NCI-H526 treated with DMSO at 0.1 percent for 48 hours (cell line): ENCODE data around the gene NPIPB2.
"Not testable (repeated sequence)": the region's sequence is repeated elsewhere in the genome, so short reads cannot be mapped to it uniquely, and the experiment has no call there.

Experiments used
- DNase-seq: peaks from one replicate; lab custom pipeline; 2025; lab: John Stamatoyannopoulos, UW

Gene NPIPB2

DNA sequence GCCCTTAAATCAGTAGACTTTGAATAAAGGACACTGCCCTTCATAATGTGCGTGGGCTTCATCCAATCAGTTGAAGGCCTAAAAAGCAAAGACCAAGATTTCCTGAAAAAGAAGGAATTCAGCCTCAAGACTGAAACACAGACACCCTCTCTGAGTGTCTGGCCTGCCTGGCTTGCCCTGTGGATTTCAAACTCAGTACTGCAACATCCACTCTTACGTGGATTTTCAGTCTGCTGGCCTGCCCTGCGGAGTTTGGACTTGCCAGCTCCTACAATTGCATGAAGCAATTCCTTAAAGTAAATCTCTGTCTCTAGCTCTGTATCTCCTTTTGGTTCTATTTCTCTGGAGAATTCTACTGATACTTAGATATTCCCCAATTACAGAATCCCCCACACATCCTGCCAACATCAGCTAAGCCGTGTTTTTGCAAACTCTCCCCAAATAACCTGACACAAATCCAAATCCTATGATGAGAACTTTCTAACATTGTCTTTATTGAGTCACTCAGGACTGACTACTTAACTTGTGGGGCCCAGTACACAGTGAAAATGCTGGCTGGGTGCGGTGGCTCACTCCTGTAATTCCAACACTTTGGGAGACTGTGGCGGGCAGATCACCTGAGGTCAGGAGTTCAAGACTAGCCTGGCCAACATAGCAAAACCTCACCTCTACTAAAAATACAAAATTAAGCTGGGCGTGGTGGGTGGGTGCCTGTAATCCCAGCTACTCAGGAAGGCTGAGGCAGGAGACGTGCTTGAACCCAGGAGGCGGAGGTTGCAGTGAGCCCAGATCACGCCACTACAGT lies 15.9 kb upstream of the NPIPB2 start:
- no peak for DNase-seq

DNA sequence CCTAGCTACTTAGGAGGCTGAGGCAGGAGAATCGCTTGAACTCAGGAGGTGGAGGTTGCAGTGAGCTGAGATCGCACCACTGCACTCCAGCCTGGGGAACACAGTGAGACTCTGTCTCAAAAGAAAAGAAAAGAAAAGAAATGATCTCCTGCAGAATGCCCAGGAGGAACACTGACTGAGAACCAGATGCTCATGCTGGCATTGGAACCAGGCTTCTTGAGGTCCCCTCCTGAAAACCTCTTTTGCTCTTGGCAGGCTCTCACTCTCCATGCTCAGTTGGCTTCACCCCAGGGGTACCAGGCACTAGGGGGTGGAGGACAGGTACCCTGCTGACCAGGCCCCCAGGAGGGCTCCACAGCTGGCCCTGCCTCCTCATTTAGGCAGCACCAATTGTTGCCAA lies 14.7 kb upstream of the NPIPB2 start:
- no peak for DNase-seq

DNA sequence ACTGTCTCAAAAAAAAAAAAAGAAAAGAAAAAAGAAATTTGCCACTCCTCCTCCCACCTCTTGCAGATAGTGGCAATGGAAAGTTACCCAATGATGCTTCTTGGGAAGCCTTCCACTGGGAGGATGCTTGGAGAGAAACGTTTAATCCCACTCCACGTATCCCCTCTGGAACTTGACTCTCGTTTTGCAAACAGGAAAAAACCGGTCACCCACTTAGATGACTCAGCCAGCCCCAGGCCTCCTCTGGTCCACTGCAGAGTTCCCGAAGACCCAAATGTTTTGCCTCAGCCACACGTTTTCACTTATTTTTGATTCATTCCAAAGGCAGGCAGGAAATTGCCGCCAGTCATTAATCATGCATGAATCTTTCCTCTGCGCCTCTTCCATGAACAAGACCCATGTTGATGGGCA lies 13.9 kb upstream of the NPIPB2 start:
- DNase-seq: no peak

DNA sequence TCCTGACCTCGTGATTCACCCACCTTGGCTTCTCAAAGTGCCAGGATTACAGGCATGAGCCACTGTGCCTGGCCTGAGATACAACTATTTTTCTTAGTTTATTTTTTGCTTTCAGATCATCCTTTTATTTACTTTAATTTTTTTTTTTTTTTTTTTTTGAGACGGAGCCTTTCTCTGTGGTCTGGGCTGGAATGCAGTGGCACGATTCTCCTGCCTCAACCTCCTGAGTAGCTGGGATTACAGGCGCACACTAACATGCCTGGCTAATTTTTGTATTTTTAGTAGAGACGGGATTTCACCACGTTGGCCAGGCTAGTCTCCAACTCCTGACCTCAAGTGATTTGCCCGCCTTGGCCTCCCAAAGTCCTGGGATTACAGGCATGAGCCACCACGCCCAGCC lies 11.7 kb upstream of the NPIPB2 start:
- DNase-seq: not testable (repeated sequence)

DNA sequence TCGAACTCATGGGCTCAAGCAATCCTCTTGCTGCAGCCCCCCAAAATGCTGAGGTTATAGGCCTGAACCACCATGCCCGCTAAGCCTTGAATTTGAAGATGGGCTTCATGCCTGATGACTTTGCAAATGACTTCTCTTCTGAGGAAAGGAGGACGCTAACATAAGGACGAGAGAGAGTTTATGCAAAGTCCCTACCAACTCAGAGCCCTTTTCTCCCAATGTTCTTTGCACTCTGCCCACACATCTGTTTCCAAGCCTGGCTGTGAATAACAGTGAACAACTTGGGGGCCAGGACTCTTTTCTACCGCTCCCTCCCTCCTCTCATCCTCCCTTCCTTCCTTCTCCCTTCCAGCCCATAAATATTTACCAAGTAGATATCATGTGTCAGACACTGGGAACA lies 8.5 kb upstream of the NPIPB2 start:
- DNase-seq: no peak

DNA sequence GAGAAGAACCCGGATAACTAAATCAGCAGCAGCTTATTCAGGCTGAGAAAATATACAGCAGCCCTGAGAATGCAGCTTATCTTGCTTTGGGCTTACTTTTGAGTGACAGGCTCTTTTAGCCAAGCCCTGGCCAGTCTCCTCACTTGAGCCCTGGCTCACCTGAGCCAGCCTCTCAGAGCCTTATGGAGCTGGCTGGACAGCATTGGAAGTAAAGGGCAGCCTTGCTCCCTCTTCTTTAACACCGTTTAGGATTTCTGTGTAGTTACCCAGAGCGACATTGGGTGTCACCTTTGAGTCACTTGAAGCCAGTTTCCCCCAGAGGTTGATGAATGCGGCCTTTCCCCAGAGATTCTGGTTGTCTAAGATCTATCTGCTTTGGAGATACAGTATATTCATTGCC lies 7.7 kb upstream of the NPIPB2 start:
- peak; percentile 41 for DNase-seq

DNA sequence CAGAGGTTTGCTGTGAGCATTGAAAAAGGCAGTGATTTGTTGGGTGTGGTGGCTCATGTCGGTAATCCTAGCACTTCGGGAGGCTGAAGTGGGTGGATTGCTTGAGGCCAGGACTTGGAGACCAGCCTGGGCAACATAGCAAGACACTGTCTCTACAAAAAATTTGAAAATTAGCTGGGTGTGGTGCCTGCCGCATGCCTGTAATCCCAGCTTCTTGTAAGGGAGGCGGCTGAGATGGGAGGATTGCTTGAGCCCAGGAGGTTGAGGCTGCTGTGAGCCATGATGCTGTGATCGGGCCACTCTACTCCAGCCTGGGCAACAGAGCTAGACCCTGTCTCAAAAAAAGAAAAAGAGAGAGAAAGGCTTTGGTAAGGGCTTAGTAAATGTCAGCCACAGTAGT lies 7.0 kb upstream of the NPIPB2 start:
- no peak for DNase-seq

DNA sequence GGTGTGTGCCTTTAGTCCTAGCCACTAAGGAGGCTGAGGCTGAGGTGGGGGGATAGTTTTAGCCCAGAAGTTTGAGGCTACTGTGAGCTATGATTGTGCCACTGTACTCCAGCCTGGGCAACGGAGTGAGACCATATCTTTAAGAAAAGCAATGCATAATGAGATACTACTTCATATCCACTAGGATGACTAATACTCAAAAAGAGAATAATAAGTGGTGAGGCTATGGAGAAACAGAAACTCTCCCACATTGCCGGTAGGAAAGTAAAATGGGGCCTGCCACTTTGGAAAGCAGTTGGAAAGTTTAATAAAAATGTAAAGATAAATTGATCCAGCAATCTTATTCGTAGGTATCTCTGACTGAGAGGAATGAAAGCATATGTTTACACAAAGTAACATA lies 4.6 kb upstream of the NPIPB2 start:
- no peak for DNase-seq

DNA sequence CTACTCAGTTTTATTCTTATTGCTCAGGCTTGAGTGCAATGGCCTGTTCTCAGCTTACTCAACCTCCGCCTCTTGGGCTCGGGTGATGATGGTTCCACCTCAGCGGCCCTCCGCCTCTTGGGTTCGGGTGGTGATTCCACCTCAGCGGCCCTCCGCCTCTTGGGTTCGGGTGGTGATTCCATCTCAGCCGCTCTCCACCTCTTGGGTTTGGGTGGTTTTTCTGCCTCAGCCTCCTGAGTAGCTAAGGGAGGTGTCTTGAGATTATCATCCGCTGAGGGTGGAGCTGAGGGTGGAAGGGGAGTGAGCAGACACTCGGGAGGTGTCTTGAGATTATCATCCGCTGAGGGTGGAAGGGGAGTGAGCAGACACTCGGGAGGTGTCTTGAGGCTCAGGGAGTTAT lies 14.5 kb downstream of the NPIPB2 start:
- not testable (repeated sequence) for DNase-seq

DNA sequence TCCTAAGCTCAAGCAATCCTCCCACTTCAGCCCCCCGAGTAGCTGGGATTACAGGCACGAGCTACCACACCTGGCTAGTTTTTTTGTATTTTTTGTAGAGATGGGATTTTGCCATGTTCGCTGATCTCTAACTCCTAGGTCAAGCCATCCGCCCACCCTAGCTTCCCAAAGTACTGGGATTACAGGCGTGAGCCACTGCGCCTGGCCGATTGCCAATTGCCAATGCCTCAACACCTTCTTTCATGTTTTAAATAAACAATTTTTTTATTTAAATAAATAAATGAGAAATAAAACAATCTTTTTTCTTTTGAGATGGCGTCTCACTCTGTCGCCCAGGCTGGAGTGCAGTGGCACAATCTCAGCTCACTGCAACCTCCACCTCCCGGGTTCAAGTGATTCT lies 17.8 kb downstream of the NPIPB2 start:
- DNase-seq: not testable (repeated sequence)

DNA sequence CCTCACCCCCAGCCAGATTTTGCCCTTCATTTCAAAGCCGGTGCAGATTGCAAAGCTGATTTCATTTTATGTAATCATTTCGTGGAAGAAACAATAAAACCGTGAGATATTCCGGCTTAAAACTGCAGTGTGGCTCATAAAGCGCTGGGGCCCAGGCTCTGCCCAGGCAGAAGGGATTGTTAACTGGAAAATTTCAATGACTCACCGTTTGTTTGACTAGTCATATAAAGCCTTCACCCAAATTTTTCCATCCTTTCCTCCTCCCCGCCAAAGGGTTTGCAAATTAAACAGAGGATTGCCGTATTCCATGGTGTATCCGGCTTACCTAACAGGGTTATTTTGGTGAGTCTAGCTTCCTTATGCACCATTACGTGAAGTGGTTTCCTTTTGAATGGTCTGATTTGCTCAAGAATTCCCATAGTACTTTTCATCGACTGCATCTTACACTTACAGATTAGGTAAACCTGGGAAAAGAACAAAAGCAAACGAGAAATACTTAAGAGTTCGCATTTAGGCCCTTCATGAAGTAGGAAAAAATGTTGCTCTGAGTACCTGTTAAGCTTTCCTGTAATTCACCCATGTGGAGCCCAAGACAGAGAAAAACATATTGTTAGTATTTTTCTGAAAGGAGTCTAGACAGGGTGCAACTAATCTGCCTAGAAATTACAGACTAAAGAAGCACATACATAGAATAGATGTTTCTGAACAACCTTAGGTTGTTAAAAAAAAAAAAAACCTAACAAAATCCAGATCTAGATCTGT lies 25.1 kb downstream of the NPIPB2 start:
- peak; percentile 45 for DNase-seq

DNA sequence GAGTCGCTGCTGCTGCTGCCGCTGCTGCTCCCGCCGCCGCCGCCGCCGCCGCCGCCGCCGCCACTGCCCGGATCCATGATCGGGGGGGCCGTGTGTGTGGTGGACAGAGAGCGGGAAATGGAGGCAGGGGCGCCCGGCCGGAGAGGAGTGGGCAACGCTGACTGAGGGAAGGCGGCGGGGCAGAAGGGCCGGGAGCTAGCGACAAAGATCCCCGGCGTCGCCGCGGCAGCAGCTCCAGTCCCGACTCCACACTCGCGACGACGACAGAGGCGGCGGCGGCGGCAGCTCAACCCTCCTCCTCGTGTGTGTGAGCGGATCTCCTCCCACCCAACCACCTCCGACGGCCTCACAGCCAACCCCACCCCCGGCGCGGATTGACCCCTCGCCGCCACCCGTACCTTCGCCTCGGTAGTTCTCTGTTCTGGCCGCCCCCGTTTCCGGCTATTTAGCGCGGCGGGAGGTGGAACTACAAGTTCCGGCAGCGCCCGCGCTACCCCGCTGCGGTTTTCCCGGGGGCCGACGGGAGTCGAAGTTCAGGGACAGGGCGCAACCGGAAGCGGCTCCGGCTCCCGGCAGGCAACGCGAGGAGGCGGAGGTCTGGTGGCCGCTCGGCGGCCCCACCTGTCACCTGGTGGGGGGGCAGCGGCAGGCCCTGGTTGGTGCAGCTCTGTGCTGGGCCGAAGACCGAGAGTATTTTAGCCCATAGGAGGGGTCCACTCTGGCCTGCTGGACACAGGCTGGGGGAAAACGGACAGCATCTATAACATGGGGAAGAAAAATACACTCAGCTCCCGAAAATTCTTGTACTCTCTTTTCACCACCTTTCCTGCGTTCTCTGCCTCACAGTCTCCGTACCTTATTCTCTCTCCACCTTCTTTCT lies 26.0 kb downstream of the NPIPB2 start, which contains the start of gene GSPT1:
Gene GSPT1, minus strand, starts transcription at position 313 of the 880 bp plus-strand sequence. Its CDS starts 236 bp downstream, at position 77.
- peak; percentile 95 for DNase-seq

DNA sequence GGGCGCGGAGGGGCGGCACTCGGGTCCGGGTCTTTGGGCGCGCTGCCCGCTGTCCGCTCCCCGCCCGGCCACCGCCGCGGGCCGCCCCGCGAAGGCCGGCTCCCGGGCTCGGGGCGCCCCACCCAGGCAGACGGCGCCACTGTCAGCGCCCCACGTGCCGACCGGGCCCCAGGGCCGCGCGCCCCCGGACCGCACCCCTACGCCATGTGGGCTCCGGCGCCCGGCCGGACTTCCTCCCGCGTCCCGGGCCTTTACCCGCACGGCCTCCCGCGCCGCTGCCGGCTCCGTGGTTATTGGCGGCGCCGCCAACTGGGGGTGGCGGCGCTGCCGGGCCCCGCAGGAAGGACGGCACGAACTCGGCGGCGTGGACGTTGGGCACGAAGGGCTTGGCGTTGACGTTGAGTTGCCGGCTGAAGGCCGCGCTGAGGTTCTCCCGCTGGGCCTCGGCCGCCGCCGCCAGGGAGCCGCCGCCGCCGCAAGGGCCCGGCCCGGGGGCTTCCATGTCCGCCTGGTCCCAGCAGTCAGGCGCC lies 26.7 kb downstream of the NPIPB2 start:
- no peak for DNase-seq

DNA sequence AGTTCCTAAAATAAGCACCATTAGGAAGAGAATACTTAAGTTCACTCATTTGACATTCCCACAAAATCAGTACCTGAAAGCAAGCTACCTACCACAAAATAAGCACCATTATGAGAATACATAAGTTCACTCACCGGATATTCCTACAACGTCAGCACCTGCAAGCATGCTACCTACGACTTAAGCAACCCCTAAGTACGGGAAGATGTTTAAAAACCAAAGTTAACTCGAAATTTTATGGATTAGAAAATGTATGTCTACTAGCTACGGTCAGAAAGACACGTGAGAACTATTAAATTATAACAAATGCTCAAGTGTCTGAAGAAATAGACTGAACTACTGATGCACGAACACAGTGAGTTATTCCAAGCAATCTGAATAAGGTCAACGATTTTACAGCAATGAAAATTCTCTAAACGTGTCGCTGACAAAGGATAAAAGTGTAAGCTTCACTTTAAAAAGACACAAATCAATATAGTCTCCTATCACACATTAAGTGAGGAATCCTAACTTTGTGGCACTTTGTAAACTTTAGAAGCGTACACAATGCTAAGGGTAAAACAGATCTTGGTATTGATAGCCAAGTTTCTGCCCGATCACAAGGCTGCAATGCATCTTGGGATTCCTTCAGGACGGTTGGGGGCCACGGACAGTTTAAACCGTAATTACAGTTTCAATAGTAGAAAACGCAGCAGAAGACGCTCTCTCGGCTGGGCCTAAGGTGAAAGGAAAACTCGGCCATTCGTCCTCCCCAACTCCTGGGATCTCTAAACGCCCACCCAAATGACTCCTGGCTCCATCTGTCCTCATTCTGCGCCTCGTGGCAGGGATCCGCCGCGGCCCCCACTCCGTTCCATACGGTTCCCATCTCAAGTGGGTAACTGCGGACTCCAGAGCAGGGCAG lies 27.4 kb downstream of the NPIPB2 start:
- DNase-seq: peak; percentile 15

DNA sequence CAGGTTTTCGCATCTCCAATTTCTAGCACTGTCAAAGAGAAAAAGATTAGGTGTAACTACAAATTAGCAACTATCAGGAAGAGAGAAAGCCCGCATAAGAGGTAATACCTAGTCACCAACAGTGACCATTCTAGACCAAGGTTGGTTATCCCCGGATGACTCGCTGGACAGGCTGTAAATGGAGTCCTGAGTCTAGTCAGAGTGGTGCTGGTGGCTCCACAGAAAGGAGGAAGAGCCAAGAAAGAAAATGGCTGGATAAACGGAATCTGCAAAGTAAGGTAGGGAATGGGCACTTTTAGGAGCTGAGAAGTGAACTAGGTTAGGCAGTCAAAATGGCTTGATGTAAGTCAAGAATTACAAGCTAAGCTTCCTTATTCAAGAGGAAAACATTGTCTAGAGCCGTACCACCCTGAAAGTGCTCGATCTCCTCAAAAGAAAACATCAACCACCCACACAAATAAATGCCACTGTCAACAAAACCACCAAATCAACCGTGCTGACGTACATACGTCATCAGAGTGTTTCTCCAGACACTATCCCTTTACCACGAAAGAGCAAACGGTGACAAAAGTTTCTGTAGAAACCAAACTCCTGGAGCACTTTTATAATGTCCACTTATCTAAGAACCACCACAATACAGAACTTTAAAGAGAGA lies 28.3 kb downstream of the NPIPB2 start:
- DNase-seq: no peak

DNA sequence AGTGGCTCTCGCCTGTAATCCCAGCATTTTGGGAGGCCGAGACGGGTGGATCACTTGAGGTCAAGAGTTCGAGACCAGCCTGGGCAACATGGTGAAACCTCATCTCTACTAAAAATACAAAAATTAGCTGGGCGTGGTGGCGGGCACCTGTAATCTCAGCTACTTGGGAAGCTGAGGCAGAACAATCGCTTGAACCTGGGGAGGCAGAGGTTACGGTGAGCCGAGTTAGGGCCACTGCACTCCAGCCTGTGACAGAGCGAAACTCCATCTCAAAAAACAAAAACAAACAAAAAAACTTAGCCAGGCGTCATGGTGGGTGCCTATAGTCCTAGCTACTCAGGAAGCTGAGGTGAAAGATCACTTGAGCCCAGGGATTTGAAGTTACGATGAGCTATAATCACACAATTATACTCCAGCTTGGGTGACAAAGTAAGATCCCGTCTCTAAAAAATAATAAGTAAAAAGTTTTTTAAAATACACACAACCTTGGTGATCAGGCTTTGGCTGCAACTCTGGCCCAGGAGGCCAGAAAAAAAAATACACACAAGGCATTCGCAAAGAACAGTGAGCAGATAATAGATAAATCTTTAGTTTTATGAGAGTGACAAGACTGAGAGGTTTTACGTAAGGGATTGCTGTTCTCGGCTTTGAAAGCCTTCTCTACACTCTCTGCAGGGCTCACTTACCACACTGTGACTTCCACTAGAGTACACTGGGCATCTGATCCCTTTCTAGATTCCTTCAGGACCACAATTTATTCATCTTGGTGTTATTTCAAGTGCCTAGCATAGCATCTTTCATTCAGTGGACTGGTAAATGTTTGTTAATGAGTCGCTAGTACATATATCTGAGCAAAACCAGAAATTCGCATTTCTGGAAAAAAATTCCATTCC lies 31.9 kb downstream of the NPIPB2 start:
- no peak for DNase-seq

DNA sequence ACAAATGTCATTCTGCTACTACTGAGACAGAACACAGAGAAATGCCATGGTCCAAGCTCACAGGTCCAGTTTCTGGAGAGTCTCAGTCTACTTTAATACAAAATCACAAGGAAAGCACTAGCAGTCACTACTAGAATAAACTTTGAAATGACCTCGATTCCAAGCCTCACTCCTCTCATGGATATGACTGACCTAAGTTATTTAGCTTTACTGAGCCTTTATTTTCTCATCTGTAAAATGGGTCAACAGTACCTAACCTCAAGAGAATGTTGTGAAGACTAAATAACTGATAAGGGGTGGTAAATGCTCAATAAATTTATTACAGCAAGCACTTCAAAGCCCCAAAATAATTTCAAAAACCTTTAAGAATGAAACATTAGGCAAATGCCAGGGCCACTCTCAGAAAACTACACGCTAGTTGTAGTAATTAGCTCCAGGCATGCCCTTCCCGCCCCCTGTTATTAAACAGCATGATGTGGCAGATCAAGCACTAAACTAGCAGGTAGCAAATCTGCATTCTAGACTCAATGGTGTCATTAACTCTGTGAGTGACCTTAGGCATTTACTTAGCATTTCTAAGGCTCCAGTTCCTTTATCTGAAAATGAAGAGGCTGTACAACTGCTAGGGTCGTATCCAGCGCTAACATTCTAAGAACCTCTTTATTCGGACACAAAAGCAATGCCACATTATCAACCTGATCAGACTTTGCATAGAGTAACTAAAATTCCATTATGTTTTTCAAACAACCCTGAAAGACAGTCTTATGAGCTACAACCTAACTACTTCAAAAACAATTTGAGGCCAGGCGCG lies 34.5 kb downstream of the NPIPB2 start:
- no peak for DNase-seq

DNA sequence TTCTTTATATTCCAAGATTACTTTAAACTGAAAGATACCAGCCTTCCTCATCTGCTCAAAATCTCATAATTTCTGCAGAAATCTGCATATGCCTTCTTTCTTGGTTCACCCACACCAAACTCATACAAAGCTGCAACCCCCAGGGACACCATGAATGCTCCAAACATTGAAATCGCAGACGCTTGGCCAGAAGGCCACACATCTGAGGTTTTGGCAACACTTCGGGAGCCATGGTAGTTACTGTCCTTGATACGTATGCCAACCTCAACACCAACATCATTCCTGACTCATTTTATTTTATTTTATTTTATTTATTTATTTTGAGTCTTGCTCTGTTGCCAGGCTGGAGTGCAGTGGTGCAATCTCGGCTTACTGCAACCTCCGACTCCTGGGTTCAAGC lies 37.9 kb downstream of the NPIPB2 start:
- no peak for DNase-seq

DNA sequence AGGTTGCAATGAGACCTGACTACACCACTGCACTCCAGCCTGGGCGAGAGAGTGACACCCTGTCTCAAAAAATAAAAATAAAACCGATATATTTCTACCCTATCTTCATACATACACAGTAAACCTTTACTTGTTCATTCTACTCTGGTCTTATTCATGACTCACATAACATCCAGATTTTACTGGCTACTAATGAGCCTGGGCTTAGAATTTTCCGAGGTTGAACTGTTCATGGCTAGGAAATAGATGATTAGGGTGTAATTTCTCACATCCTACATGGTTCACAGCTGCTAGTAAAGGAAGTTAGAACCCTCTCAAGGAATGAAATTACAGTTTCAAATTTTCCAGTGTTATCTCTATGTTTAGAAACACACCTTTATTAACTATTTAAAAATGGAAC lies 40.8 kb downstream of the NPIPB2 start:
- DNase-seq: no peak
